HG03175 (cell line): Measurements from ENCODE around the gene WWP2.

ENCODE experiments used
- ATAC-seq: cut with Tn5 transposase; IDR thresholded peaks from one replicate; pipeline ENCODE4 v1.9.1; 2021; ENCODE audit warnings: mild to moderate bottlenecking, moderate library complexity; ENCODE audit not compliant: unreplicated experiment

WWP2 gene

GRCh38 chr16:69829338-69829737 lies 67.2 kb downstream of the WWP2 start:
- no peak for ATAC-seq

GRCh38 chr16:69830146-69830533 lies 68.0 kb downstream of the WWP2 start:
- ATAC-seq, result no peak

GRCh38 chr16:69830534-69831211 lies 68.5 kb downstream of the WWP2 start:
- no peak for ATAC-seq

- no peak for ATAC-seq
Measured at GRCh38 chr16:69831212-69832123, 69.3 kb downstream of the WWP2 start.

- ATAC-seq, result no peak
Measured at GRCh38 chr16:69833357-69834282, 71.5 kb downstream of the WWP2 start.

GRCh38 chr16:69834807-69835466 lies 72.8 kb downstream of the WWP2 start:
- peak; percentile 53 for ATAC-seq

- ATAC-seq, result no peak
Measured at GRCh38 chr16:69836257-69836656, 74.1 kb downstream of the WWP2 start.

- ATAC-seq, result no peak
Measured at GRCh38 chr16:69837380-69837779, 75.2 kb downstream of the WWP2 start.

- no peak for ATAC-seq
Measured at GRCh38 chr16:69838489-69838888, 76.4 kb downstream of the WWP2 start.

GRCh38 chr16:69839240-69839688 lies 77.1 kb downstream of the WWP2 start:
- ATAC-seq, result no peak

- no peak for ATAC-seq
Measured at GRCh38 chr16:69839798-69840409, 77.8 kb downstream of the WWP2 start.

GRCh38 chr16:69840975-69841374 lies 78.8 kb downstream of the WWP2 start:
- ATAC-seq, result no peak

GRCh38 chr16:69844441-69844840 lies 82.3 kb downstream of the WWP2 start:
- ATAC-seq, result no peak

- no peak for ATAC-seq
Measured at GRCh38 chr16:69845181-69845580, 83.0 kb downstream of the WWP2 start.

GRCh38 chr16:69847643-69848042 lies 85.5 kb downstream of the WWP2 start:
- no peak for ATAC-seq

- ATAC-seq, result no peak
Measured at GRCh38 chr16:69848637-69849545, 86.8 kb downstream of the WWP2 start.

GRCh38 chr16:69851491-69852240 lies 89.5 kb downstream of the WWP2 start:
- no peak for ATAC-seq

- ATAC-seq, result no peak
Measured at GRCh38 chr16:69852815-69853214, 90.7 kb downstream of the WWP2 start.
